Upper lobe of left lung (tissue), 4 donors: ENCODE measurements around the gene CDY1.
"Not testable (repeated sequence)": the region's sequence is repeated elsewhere in the genome, so short reads cannot be mapped to it uniquely, and the experiment has no call there.

Source experiments
- EP300 ChIP-seq, 4 donors: sonication (generic); formaldehyde crosslinking; IDR thresholded peaks; one replicate each; pipeline ENCODE4 v1.5.1; 2017; ENCODE audit warnings: antibody characterized with exemption in 4 of 4, control low read depth in 2 of 4
- POLR2A ChIP-seq, 4 donors: fragments of 450-650 bp; IDR thresholded peaks; one replicate each; pipeline ENCODE4 v1.5.1; 2016 to 2017; ENCODE audit warnings: antibody characterized with exemption in 4 of 4, mild to moderate bottlenecking in 2 of 4
- POLR2AphosphoS5 ChIP-seq, 2 donors: sonication (generic); formaldehyde crosslinking; IDR thresholded peaks; one replicate each; pipeline ENCODE4 v1.5.1; 2017; ENCODE audit warnings: antibody characterized with exemption in 2 of 2
- TF ChIP-seq, protein P1 (sequence below), 6 experiments: fragments of 450-650 bp in 4 of 6; fragments of 200-600 bp in 2 of 6; sonication (generic) in 2 of 6; IDR thresholded peaks; one replicate each; pipeline ENCODE4 v1.5.1; 2016 to 2019; ENCODE audit warnings: antibody characterized with exemption in 6 of 6

DNA sequence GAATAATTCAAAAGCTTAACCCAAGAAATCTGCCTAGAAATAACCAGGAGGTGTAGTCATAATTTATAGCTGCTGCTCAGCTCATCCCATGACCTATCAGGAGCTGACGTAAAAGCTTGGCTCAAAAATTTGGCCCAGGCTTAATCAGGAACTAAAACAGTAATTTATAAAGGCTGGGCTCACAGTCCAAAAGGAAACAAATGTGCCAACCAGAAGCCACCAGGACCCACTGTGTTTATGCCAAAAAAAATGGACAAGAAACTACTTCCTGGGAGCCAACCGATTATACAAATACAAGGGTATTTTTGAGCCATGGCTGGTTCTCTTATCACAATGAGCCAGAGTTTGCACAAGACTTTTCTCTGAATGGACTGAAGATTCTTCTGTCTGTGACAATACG, 17.9 kb downstream of the CDY1 start:
- not testable (repeated sequence) for TF ChIP-seq POLR2A, EP300, POLR2AphosphoS5 (IDR thresholded peaks at IDR 0.05)
- TF ChIP-seq, protein P1, sequence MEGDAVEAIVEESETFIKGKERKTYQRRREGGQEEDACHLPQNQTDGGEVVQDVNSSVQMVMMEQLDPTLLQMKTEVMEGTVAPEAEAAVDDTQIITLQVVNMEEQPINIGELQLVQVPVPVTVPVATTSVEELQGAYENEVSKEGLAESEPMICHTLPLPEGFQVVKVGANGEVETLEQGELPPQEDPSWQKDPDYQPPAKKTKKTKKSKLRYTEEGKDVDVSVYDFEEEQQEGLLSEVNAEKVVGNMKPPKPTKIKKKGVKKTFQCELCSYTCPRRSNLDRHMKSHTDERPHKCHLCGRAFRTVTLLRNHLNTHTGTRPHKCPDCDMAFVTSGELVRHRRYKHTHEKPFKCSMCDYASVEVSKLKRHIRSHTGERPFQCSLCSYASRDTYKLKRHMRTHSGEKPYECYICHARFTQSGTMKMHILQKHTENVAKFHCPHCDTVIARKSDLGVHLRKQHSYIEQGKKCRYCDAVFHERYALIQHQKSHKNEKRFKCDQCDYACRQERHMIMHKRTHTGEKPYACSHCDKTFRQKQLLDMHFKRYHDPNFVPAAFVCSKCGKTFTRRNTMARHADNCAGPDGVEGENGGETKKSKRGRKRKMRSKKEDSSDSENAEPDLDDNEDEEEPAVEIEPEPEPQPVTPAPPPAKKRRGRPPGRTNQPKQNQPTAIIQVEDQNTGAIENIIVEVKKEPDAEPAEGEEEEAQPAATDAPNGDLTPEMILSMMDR (IDR thresholded peaks at IDR 0.05) = not testable (repeated sequence)
